ENCODE results near the gene IFITM10. TPM values are rescaled to one million over a fixed set of nuclear protein-coding genes. Genes with fewer than 3 reads are reported as not detected.

The IFITM10 gene
- total and polyA plus RNA-seq, 10 of the 15 experiments (the other 5 are each of a cell fraction or from before 2014, with no cell fraction given) = 0.04 to 0.27 TPM; not detected in 8

- WGBS (ENCODE audit: insufficient coverage, insufficient replicate concordance, low lambda C conversion rate, missing lambda C conversion rate) = 15% methylated on average over 5 of the region's 5 CpGs
- no peak for FAIRE-seq
These were observed 26.7 kb upstream of the IFITM10 start for GRCh38 chr11:1776944-1777715.

GRCh38 chr11:1776331-1776851, 26.0 kb upstream of the IFITM10 start:
- H4K20me1 ChIP-seq (ENCODE audit: control insufficient read depth, insufficient read depth) = no peaks in the 10 kb centered on the region
- no peak overlapping the region for H3K4me2 ChIP-seq (ENCODE audit: control insufficient read depth, insufficient read depth)
- ATAC-seq = no peak
- DNase-seq (ENCODE audit: low read depth, low spot score) = no peak
- no peaks in the 10 kb centered on the region for H3K79me2 ChIP-seq (ENCODE audit: control insufficient read depth, insufficient read depth, low read length)
- H3K4me3 ChIP-seq = no peak overlapping the region
- H3K36me3 ChIP-seq (ENCODE audit: control insufficient read depth in 2 of 2, insufficient read depth in 2 of 2, low read length in 1 of 2) = no peaks in the 10 kb centered on the region
- H3K9me3 ChIP-seq (replicated peaks; ENCODE audit: control insufficient read depth, insufficient read depth, low read length) = no peaks in the 10 kb centered on the region
- no peak overlapping the region for H3K27ac ChIP-seq (ENCODE audit: control insufficient read depth, insufficient read depth)
- RAD21 ChIA-PET (ENCODE audit: unreplicated experiment) = no interaction called here
- BruUV-seq (replicated peaks) = no TSS peak
- H3K27me3 ChIP-seq (replicated peaks in 1 of 2; ENCODE audit: control insufficient read depth in 2 of 2, insufficient read depth in 2 of 2, low read length in 1 of 2) = no peaks in the 10 kb centered on the region
- H3K9ac ChIP-seq (ENCODE audit: control insufficient read depth, insufficient read depth, low read length) = no peak overlapping the region
- CTCF ChIA-PET = no interaction called here
- intact Hi-C loops (cut with micrococcal nuclease; ENCODE audit: unreplicated experiment) = no loop called here
- POLR2A ChIA-PET = no interaction called here
- no peak overlapping the region for H2AFZ ChIP-seq (ENCODE audit: control insufficient read depth, low read depth, low read length)
- FAIRE-seq = no peak
- peaks cover 4% of the 10 kb centered on the region; the same call in 1 of the 2 replicates for H3K4me1 ChIP-seq (ENCODE audit: control insufficient read depth, insufficient read depth, low read length)
- SMC1A ChIA-PET (ENCODE audit: uncharacterized antibody, unreplicated experiment) = no interaction called here
- 27% methylated on average over 11 of the region's 11 CpGs for WGBS (ENCODE audit: insufficient coverage, insufficient replicate concordance, low lambda C conversion rate, missing lambda C conversion rate)
- in situ Hi-C loops (cut with MboI) = no loop called here
- TF ChIP-seq MTA2 (IDR thresholded peaks at IDR 0.05; ENCODE audit: low read depth) (no peak), RAD21 (IDR thresholded peaks at IDR 0.05; ENCODE audit: insufficient read depth, low read depth, low read length) (no peak), HDAC2 (IDR thresholded peaks at IDR 0.05) (no peak), RUNX3 (IDR thresholded peaks at IDR 0.05; ENCODE audit: low read length) (no peak), E4F1 (IDR thresholded peaks at IDR 0.05; ENCODE audit: borderline replicate concordance, partially characterized antibody) (no peak), MXI1 (IDR thresholded peaks at IDR 0.05; ENCODE audit: low read depth, low read length) (no peak), BCL3 (IDR thresholded peaks at IDR 0.05; ENCODE audit: borderline replicate concordance, insufficient read depth, low read depth, low read length, poor library complexity, severe bottlenecking) (no peak), CHD4 (IDR thresholded peaks at IDR 0.05) (no peak), SREBF2 (IDR thresholded peaks at IDR 0.05; ENCODE audit: low read length) (no peak), HDAC6 (IDR thresholded peaks at IDR 0.05; ENCODE audit: unreplicated experiment) (no peak), JUNB (IDR thresholded peaks at IDR 0.05) (no peak), SIX5 (IDR thresholded peaks at IDR 0.05; ENCODE audit: low read depth, low read length, severe bottlenecking) (no peak)

More at GRCh38 chr11:1776944-1777715, 26.7 kb upstream of the IFITM10 start:
- Histone ChIP-seq H3K4me2 (ENCODE audit: control insufficient read depth, insufficient read depth) (no peak overlapping the region), H3K4me1 (ENCODE audit: control insufficient read depth, insufficient read depth, low read length) (peaks cover 4% of the 10 kb centered on the region; the same call in 1 of the 2 replicates), H3K4me3 (no peak overlapping the region), H3K27ac (ENCODE audit: control insufficient read depth, insufficient read depth) (no peak overlapping the region), H4K20me1 (ENCODE audit: control insufficient read depth, insufficient read depth) (no peaks in the 10 kb centered on the region), H3K27me3 (replicated peaks in 1 of 2; ENCODE audit: control insufficient read depth in 2 of 2, insufficient read depth in 2 of 2, low read length in 1 of 2) (no peaks in the 10 kb centered on the region), H3K9me3 (replicated peaks; ENCODE audit: control insufficient read depth, insufficient read depth, low read length) (no peaks in the 10 kb centered on the region), H3K36me3 (ENCODE audit: control insufficient read depth in 2 of 2, insufficient read depth in 2 of 2, low read length in 1 of 2) (no peaks in the 10 kb centered on the region), H3K9ac (ENCODE audit: control insufficient read depth, insufficient read depth, low read length) (no peak overlapping the region), H2AFZ (ENCODE audit: control insufficient read depth, low read depth, low read length) (no peak overlapping the region), H3K79me2 (ENCODE audit: control insufficient read depth, insufficient read depth, low read length) (no peaks in the 10 kb centered on the region)
- RAD21 ChIA-PET (ENCODE audit: unreplicated experiment) = no interaction called here
- in situ Hi-C loops (cut with MboI) = no loop called here
- POLR2A ChIA-PET = no interaction called here
- SMC1A ChIA-PET (ENCODE audit: uncharacterized antibody, unreplicated experiment) = no interaction called here
- DNase-seq (ENCODE audit: low read depth, low spot score) = no peak
- no peak for TF ChIP-seq POLR2AphosphoS2 (IDR thresholded peaks at IDR 0.05; ENCODE audit: low read depth, low read length)
- TF ChIP-seq EED (IDR thresholded peaks at IDR 0.05; ENCODE audit: low read depth) = no peak
- no peak for TF ChIP-seq ZBED1 (IDR thresholded peaks at IDR 0.05; ENCODE audit: borderline replicate concordance)
- BruUV-seq (replicated peaks) = no TSS peak
- intact Hi-C loops (cut with micrococcal nuclease; ENCODE audit: unreplicated experiment) = no loop called here
- ATAC-seq = no peak
- CTCF ChIA-PET = interaction anchor here (0.6 kb wide), 1 partner anchor 454 kb away, joined by 3 read pairs; no protein-coding TSS in a partner anchor

Measured in GM12878 (cell line).